ENCODE results near the gene DPF3. TPM values are rescaled to one million over a fixed set of nuclear protein-coding genes. Genes with fewer than 3 reads are reported as not detected.
"Not testable (repeated sequence)": the region's sequence is repeated elsewhere in the genome, so short reads cannot be mapped to it uniquely, and the experiment has no call there.

Gene DPF3
- total RNA-seq, 2 experiments from 2014 or later = 3.8 to 4.1 TPM

- H3K27ac Mint-ChIP-seq = peak overlapping the region; percentile 72
- peak overlapping the region; percentile 61 for H3K4me3 Mint-ChIP-seq
- peaks cover 6% of the 10 kb centered on the region for H3K9me3 Mint-ChIP-seq
- H3K27me3 Mint-ChIP-seq = peaks cover 9% of the 10 kb centered on the region
- peaks cover 43% of the 10 kb centered on the region for H3K4me1 Mint-ChIP-seq
- peaks cover 41% of the 10 kb centered on the region for H3K36me3 Mint-ChIP-seq
- no peak for ATAC-seq (ENCODE audit: low read depth)
- no peak for DNase-seq
- POLR2A ChIA-PET = interaction anchor here (0.9 to 1.8 kb wide), 5 partner anchors 11 to 444 kb away, joined by 3 to 15 read pairs (median 6); partner anchors contain the start of gene DPF3
Measured at GRCh38 chr14:72883109-72883508, 10.8 kb downstream of the DPF3 start.

GRCh38 chr14:72882463-72882862 is 11.4 kb downstream of the DPF3 start:
- peaks cover 38% of the 10 kb centered on the region for H3K36me3 Mint-ChIP-seq
- ATAC-seq (ENCODE audit: low read depth) (no peak), DNase-seq (no peak)
- H3K4me1 Mint-ChIP-seq = peaks cover 42% of the 10 kb centered on the region
- peaks cover 8% of the 10 kb centered on the region for H3K27me3 Mint-ChIP-seq
- H3K27ac Mint-ChIP-seq = no peak overlapping the region
- no peak overlapping the region for H3K4me3 Mint-ChIP-seq
- POLR2A ChIA-PET = interaction anchor here (1.3 kb wide), 1 partner anchor 11 kb away, joined by 5 read pairs; the partner anchor contains the start of gene DPF3
- peaks cover 6% of the 10 kb centered on the region for H3K9me3 Mint-ChIP-seq

GRCh38 chr14:72882047-72882446 is 11.9 kb downstream of the DPF3 start:
- Mint-ChIP-seq H3K4me3 (no peak overlapping the region), H3K4me1 (peaks cover 42% of the 10 kb centered on the region), H3K9me3 (peaks cover 6% of the 10 kb centered on the region), H3K27me3 (peaks cover 5% of the 10 kb centered on the region), H3K36me3 (peaks cover 35% of the 10 kb centered on the region), H3K27ac (no peak overlapping the region)
- ATAC-seq (ENCODE audit: low read depth) = no peak
- no peak for DNase-seq
- POLR2A ChIA-PET = interaction anchor here (1.3 kb wide), 1 partner anchor 12 kb away, joined by 5 read pairs; the partner anchor contains the start of gene DPF3

GRCh38 chr14:72881543-72881942 is 12.4 kb downstream of the DPF3 start:
- Mint-ChIP-seq H3K36me3 (peaks cover 29% of the 10 kb centered on the region), H3K27me3 (peaks cover 8% of the 10 kb centered on the region), H3K4me3 (peak overlapping the region; percentile 45), H3K9me3 (peaks cover 6% of the 10 kb centered on the region), H3K4me1 (peaks cover 42% of the 10 kb centered on the region), H3K27ac (no peak overlapping the region)
- POLR2A ChIA-PET = interaction anchor here (1.3 kb wide), 1 partner anchor 12 kb away, joined by 5 read pairs; the partner anchor contains the start of gene DPF3
- ATAC-seq (ENCODE audit: low read depth) (no peak), DNase-seq (no peak)

- H3K36me3 Mint-ChIP-seq = peaks cover 22% of the 10 kb centered on the region
- POLR2A ChIA-PET = no interaction called here
- H3K27me3 Mint-ChIP-seq = peaks cover 8% of the 10 kb centered on the region
- peaks cover 2% of the 10 kb centered on the region for H3K9me3 Mint-ChIP-seq
- peak overlapping the region; percentile 45 for H3K4me3 Mint-ChIP-seq
- no peak for ATAC-seq (ENCODE audit: low read depth)
- H3K4me1 Mint-ChIP-seq = peaks cover 42% of the 10 kb centered on the region
- H3K27ac Mint-ChIP-seq = peak overlapping the region; percentile 59
- no peak for DNase-seq
Measured at GRCh38 chr14:72880820-72881219, 13.1 kb downstream of the DPF3 start.

GRCh38 chr14:72880164-72880563 is 13.7 kb downstream of the DPF3 start:
- POLR2A ChIA-PET = no interaction called here
- H3K27ac Mint-ChIP-seq = no peak overlapping the region
- peaks cover 11% of the 10 kb centered on the region for H3K27me3 Mint-ChIP-seq
- H3K4me1 Mint-ChIP-seq = peaks cover 43% of the 10 kb centered on the region
- H3K9me3 Mint-ChIP-seq = no peaks in the 10 kb centered on the region
- ATAC-seq (ENCODE audit: low read depth) (no peak), DNase-seq (no peak)
- peak overlapping the region; percentile 15 for H3K4me3 Mint-ChIP-seq
- peaks cover 19% of the 10 kb centered on the region for H3K36me3 Mint-ChIP-seq

- ATAC-seq (ENCODE audit: low read depth) (no peak), DNase-seq (no peak)
- Mint-ChIP-seq H3K27ac (no peak overlapping the region), H3K4me1 (peaks cover 40% of the 10 kb centered on the region), H3K4me3 (no peak overlapping the region), H3K9me3 (no peaks in the 10 kb centered on the region), H3K36me3 (peaks cover 23% of the 10 kb centered on the region), H3K27me3 (peaks cover 11% of the 10 kb centered on the region)
- POLR2A ChIA-PET = no interaction called here
Measured at GRCh38 chr14:72879431-72879830, 14.5 kb downstream of the DPF3 start.

- DNase-seq (no peak), ATAC-seq (ENCODE audit: low read depth) (no peak)
- H3K9me3 Mint-ChIP-seq = no peaks in the 10 kb centered on the region
- no peak overlapping the region for H3K4me3 Mint-ChIP-seq
- H3K27ac Mint-ChIP-seq = no peak overlapping the region
- POLR2A ChIA-PET = no interaction called here
- H3K27me3 Mint-ChIP-seq = peaks cover 11% of the 10 kb centered on the region
- H3K4me1 Mint-ChIP-seq = peaks cover 35% of the 10 kb centered on the region
- peaks cover 24% of the 10 kb centered on the region for H3K36me3 Mint-ChIP-seq
Measured at GRCh38 chr14:72878746-72879145, 15.2 kb downstream of the DPF3 start.

- H3K36me3 Mint-ChIP-seq = peaks cover 21% of the 10 kb centered on the region
- DNase-seq = no peak
- H3K27ac Mint-ChIP-seq = no peak overlapping the region
- no peaks in the 10 kb centered on the region for H3K9me3 Mint-ChIP-seq
- ATAC-seq (ENCODE audit: low read depth) = no peak
- peaks cover 11% of the 10 kb centered on the region for H3K27me3 Mint-ChIP-seq
- POLR2A ChIA-PET = no interaction called here
- no peak overlapping the region for H3K4me3 Mint-ChIP-seq
- peaks cover 21% of the 10 kb centered on the region for H3K4me1 Mint-ChIP-seq
Measured at GRCh38 chr14:72876710-72877063, 17.2 kb downstream of the DPF3 start.

GRCh38 chr14:72876005-72876709 is 17.7 kb downstream of the DPF3 start:
- H3K4me1 Mint-ChIP-seq = peaks cover 18% of the 10 kb centered on the region
- POLR2A ChIA-PET = no interaction called here
- H3K36me3 Mint-ChIP-seq = peaks cover 20% of the 10 kb centered on the region
- peaks cover 9% of the 10 kb centered on the region for H3K27me3 Mint-ChIP-seq
- DNase-seq = no peak
- H3K9me3 Mint-ChIP-seq = peaks cover 1% of the 10 kb centered on the region
- no peak for ATAC-seq (ENCODE audit: low read depth)
- H3K4me3 Mint-ChIP-seq = no peak overlapping the region
- H3K27ac Mint-ChIP-seq = no peak overlapping the region

GRCh38 chr14:72870878-72871277 is 23.0 kb downstream of the DPF3 start:
- H3K4me3 Mint-ChIP-seq; H3K4me1 Mint-ChIP-seq; H3K27me3 Mint-ChIP-seq; H3K9me3 Mint-ChIP-seq; POLR2A ChIA-PET; H3K27ac Mint-ChIP-seq; DNase-seq; ATAC-seq (ENCODE audit: low read depth): not testable (repeated sequence)
- H3K36me3 Mint-ChIP-seq = peaks cover 10% of the 10 kb centered on the region

- peaks cover 9% of the 10 kb centered on the region for H3K36me3 Mint-ChIP-seq
- no peaks in the 10 kb centered on the region for H3K4me1 Mint-ChIP-seq
- H3K27me3 Mint-ChIP-seq = no peaks in the 10 kb centered on the region
- no peak overlapping the region for H3K27ac Mint-ChIP-seq
- no peak overlapping the region for H3K4me3 Mint-ChIP-seq
- ATAC-seq (ENCODE audit: low read depth) (no peak), DNase-seq (no peak)
- POLR2A ChIA-PET = no interaction called here
- H3K9me3 Mint-ChIP-seq = peaks cover 4% of the 10 kb centered on the region
Measured at GRCh38 chr14:72869407-72870329, 24.2 kb downstream of the DPF3 start.

GRCh38 chr14:72868500-72868899 is 25.4 kb downstream of the DPF3 start:
- Mint-ChIP-seq H3K4me3 (no peak overlapping the region), H3K27ac (no peak overlapping the region), H3K4me1 (no peaks in the 10 kb centered on the region), H3K27me3 (no peaks in the 10 kb centered on the region), H3K36me3 (peaks cover 3% of the 10 kb centered on the region), H3K9me3 (peaks cover 4% of the 10 kb centered on the region)
- POLR2A ChIA-PET = no interaction called here
- no peak for DNase-seq
- ATAC-seq (ENCODE audit: low read depth) = no peak

Data from activated naive CD8-positive, alpha-beta T cell treated with anti-CD3 and anti-CD28 coated beads, Interleukin-2, amount 10 ng/mL, durations not matched to agents 7 days and 5 days (primary cell).